ENCODE results near the gene S100A4.

The S100A4 gene

DNA sequence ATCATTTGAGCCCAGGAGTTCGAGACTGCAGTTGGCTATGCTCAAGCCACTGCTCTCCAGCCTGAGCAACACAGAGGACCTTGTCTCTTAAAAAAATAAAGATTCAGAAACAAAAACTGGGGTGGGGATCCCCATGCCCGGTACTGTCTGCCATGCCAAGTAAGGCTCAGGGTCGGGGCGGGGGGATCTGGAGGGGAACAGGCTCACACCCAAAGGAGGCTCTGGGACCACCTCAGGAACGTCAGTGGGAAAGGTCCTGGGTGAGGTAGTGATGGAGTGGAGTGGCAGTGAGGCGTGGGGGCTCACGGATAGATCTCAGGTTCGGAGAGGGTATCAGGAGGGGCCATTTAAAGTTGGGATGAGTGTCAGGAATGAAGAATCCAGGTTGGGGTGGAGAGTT is 765 bp upstream of the S100A4 start:
- Mint-ChIP-seq H3K27ac (peak overlapping the region; percentile 98), H3K9me3 (no peaks in the 10 kb centered on the region), H3K36me3 (peaks cover 47% of the 10 kb centered on the region), H3K4me3 (peak overlapping the region; percentile 99), H3K4me1 (peaks cover 75% of the 10 kb centered on the region)
- ATAC-seq (no peak), DNase-seq (ENCODE audit: low spot score in 2 of 2) (no peak)

DNA sequence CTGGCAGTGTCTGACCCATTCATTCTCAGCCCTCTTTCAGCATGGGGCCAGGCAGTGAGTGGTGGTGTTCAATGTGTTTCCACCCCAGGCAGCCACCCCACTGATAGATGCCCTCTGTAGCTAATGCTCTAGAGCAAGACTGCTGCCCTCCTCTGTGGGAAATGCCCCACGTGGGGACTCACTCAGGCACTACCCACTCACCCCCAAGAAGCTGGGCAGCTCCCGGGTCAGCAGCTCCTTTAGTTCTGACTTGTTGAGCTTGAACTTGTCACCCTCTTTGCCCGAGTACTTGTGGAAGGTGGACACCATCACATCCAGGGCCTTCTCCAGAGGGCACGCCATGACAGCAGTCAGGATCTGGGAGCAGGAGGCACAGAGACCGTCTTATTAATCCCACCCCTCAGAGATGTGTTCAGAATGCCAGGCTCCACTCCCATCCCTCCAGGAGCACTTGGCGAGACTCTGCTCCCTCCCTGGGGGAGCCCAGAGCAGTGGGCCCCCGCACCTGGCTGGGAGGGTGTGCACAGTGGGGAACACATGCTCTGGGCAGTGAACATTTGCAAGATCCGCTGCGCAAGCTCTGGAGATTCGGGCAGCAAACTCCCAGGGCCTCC is 1.0 kb downstream of the S100A4 start:
- no peaks in the 10 kb centered on the region for H3K9me3 Mint-ChIP-seq
- peaks cover 54% of the 10 kb centered on the region for H3K36me3 Mint-ChIP-seq
- H3K4me3 Mint-ChIP-seq = peak overlapping the region; percentile 99
- ATAC-seq (no peak), DNase-seq (ENCODE audit: low spot score in 2 of 2) (no peak)
- peaks cover 94% of the 10 kb centered on the region for H3K4me1 Mint-ChIP-seq
- H3K27ac Mint-ChIP-seq = peak overlapping the region; percentile 98

DNA sequence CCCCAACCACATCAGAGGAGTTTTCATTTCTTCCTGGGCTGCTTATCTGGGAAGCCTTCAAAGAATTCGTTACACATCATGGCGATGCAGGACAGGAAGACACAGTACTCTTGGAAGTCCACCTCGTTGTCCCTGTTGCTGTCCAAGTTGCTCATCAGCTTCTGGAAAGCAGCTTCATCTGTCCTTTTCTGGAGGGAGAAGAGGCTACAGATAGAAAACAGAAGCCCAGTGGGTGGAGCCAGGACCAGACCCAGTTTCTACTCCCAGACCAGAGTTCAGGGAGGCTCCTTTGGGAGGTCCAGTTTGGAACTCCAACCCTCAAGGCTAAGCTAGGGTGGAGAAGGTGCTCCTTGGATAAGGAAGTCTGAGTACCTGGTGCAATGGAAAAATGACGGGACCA is 1.9 kb downstream of the S100A4 start:
- peak overlapping the region; percentile 99 for H3K4me3 Mint-ChIP-seq
- no peaks in the 10 kb centered on the region for H3K9me3 Mint-ChIP-seq
- DNase-seq (ENCODE audit: low spot score in 2 of 2) (no peak), ATAC-seq (no peak)
- peak overlapping the region; percentile 98 for H3K27ac Mint-ChIP-seq
- peaks cover 94% of the 10 kb centered on the region for H3K4me1 Mint-ChIP-seq
- H3K36me3 Mint-ChIP-seq = peaks cover 54% of the 10 kb centered on the region

DNA sequence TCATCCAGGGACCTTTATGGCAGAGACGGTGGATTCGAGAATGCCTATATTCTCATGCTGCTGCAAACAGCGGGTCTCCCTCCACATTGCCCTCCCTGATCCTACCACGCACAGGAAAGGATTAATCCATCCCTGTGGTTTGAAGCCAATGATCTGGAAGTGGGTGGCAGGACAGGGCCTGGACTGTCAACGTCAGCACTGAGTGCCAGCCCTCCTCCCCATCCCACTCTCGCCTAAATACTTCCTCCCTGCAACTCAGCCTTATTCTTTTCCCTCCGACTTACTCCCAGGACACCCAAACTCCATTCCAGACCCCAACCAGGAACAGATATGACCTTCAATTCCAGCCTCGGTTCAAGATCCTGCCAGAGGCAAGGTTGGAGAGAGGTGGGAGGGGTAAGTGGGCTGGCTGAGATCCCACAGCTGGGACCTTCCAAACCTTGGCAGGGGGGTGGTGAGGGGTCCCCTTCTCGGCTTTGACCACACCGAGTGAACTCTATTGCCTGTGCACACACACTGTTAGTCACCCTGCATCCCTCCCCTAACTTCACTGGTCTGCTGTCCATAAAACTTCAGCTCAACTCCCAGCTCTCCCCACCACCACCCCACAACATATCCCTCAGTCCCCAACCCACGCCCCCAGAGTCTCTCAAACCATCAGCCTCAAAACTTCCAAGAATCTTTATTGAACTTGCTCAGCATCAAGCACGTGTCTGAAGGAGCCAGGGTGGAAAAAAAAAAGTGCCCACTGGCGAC is 2.5 kb downstream of the S100A4 start:
- DNase-seq (ENCODE audit: low spot score in 2 of 2) (no peak), ATAC-seq (no peak)
- H3K4me1 Mint-ChIP-seq = peaks cover 88% of the 10 kb centered on the region
- peaks cover 54% of the 10 kb centered on the region for H3K36me3 Mint-ChIP-seq
- peak overlapping the region; percentile 98 for H3K27ac Mint-ChIP-seq
- H3K9me3 Mint-ChIP-seq = no peaks in the 10 kb centered on the region
- peak overlapping the region; percentile 99 for H3K4me3 Mint-ChIP-seq

DNA sequence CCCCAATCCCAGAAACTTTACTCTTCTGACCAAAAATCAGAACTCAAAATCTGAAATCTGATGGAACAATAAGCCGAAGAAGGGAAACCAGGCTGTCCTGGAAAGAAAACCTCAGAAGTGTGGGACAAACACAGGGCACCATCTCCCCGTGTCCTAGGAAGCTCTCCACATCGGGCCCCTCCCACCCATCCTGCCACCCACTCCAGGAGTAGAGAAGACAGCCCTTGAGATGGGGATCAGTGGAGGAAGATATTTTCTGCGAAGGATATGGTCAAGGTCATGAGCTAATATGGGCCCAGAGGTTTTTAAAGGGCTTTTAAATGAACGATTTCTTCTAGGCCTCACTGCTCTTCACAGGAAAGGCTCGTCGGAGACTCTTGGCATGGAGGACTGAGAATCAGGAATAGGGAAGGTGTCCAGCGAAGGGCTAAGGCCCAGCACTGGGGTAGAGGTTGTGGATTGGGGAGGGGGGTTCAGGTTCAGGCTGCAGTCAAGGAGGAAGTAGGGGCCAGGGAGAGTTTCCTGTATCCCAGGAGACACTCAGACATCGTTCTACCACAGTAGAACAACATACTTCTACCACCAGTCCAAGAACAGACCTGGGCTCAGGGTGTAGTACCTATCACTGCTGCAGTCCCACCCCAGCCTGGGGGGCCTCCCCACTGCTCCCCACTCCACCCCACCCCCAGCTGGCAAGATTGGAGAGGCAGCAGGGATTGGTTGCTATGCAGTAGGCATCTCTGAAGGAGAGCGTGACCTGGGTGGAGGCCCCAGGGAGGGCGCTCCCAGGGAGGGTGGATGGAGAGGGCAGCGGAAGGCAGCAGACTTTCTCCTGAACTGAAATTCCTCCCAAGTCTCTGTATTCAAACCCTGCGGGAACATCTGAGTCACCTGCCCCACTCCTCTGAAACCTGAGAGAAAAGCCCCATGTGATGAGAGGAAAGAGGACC is 3.7 kb downstream of the S100A4 start:
- no peaks in the 10 kb centered on the region for H3K9me3 Mint-ChIP-seq
- peaks cover 83% of the 10 kb centered on the region for H3K4me1 Mint-ChIP-seq
- peaks cover 55% of the 10 kb centered on the region for H3K36me3 Mint-ChIP-seq
- H3K4me3 Mint-ChIP-seq = peak overlapping the region; percentile 99
- DNase-seq (ENCODE audit: low spot score in 2 of 2) (no peak), ATAC-seq (no peak)
- peak overlapping the region; percentile 98 for H3K27ac Mint-ChIP-seq

DNA sequence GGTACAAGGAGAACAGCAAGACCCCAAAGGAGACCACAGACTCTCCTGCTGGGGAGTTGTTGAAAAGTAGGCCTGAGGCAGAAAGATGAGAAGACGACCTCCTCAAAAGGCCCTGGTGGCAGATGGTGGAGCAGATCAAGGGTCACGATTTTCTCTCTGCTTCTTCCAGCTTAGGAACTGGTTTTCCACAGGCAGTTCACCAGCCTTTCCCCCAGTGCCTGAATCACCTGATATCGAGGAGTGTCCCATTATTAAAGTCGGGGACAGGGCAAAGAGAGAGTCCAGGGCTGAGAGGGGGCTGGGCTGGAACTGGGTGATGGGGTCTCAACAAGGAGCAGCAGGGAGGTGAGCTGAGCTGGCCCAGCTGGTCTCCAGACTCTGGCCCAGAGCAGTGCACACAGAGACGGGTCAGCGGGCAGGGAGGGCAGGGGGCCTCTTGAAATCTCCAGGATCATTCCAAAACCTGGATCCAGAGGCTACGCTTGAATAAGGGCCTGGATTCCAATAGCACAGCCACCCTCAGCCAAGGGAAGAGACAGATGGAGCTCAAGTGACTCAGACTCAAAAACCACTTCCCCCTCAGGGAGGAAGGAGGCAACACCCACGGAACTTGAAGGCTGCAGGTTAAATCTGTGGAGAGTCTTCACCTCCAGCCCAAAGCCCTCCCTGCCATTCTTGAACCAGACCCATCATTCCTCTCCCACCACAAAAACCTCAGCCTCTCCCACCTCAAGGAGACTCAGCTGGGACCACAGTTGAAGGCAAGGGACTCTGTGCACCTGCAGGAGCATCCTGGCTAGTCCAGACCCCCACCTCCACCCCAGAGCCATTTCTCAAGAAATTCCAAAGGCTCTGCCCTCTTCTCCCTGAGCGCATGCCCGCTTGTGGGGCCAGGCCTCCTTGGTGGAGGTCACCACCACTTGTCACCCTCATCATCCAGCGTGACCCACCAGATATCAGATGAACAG is 4.9 kb downstream of the S100A4 start, which contains the start of gene S100A5:
Gene S100A5 (minus strand): TSS at position 541 of the 968 bp plus-strand sequence. CDS start 743 bp downstream, outside the sequence.
- DNase-seq (ENCODE audit: low spot score in 2 of 2) (peak in 1 of 2 donors; percentile 67), ATAC-seq (no peak)
- Mint-ChIP-seq H3K4me3 (peak within 1 kb of the TSS; percentile 99), H3K36me3 (peaks cover 63% of the 10 kb centered on the region), H3K9me3 (no peaks in the 10 kb centered on the region), H3K27ac (peak within 1 kb of the TSS; percentile 98), H3K4me1 (peaks cover 81% of the 10 kb centered on the region)

DNA sequence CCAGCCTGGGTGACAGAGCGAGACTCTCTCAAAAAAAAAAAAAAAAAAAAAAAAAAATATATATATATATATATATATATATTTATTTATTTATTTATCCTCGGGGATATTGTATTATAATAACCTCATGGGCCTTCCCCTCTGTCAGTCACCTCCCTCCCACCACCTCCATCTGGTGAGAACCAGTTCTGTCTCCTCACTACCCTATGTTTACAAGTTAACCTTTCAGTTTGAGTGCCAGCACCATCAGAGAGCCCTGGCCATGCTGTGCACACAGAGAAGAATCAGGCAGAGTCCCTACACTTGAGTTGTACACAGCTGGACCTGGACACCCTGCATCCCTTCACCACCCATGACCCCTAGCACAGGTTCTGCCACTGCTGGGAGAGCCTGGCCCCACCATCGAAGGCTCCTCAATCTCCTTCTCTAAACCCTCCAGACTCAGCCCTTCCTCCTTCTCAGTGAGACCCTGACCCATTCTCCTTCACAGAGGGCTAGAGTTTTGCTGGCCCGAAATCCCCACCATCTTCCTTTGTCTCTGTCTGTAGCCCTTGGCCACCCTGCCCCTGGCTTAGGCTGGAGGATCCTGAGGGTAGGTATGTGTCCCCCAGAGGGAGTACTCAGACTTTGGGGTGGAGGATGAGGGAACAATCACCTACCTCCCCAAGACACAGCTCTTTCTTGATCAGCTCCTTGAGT is 6.1 kb downstream of the S100A4 start:
- Mint-ChIP-seq H3K4me3 (peak overlapping the region; percentile 99), H3K36me3 (peaks cover 63% of the 10 kb centered on the region), H3K4me1 (peaks cover 76% of the 10 kb centered on the region), H3K27ac (peak overlapping the region; percentile 98), H3K9me3 (no peaks in the 10 kb centered on the region)
- DNase-seq (ENCODE audit: low spot score in 2 of 2) = no peak
- no peak for ATAC-seq

DNA sequence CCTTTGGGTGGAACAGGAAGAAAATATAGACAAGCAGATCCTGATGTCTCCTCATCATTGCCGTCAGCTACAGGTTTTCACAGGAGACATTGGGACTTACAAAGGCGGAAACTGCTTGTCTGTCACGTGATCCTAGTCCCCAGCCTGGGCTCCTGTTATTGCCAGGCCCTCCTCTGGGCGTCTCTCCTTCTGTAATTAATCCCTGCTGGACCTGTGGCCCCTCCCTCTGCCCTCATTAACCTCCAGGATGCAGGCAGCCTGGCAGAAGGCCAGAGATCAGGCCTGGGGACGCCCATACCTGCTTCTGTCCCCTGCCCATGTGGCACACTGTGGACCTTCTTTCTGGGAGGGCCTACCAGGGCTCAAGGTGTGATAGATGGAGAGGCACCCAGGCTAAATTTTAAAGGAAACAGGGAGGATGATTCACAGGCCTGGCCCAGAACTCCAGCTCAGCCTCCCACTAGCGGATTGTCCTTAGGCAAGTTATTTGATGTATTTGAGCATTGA is 7.2 kb downstream of the S100A4 start:
- Mint-ChIP-seq H3K27ac (no peak overlapping the region), H3K4me3 (no peak overlapping the region), H3K4me1 (peaks cover 76% of the 10 kb centered on the region), H3K9me3 (no peaks in the 10 kb centered on the region), H3K36me3 (peaks cover 63% of the 10 kb centered on the region)
- no peak for DNase-seq (ENCODE audit: low spot score in 2 of 2)
- no peak for ATAC-seq

DNA sequence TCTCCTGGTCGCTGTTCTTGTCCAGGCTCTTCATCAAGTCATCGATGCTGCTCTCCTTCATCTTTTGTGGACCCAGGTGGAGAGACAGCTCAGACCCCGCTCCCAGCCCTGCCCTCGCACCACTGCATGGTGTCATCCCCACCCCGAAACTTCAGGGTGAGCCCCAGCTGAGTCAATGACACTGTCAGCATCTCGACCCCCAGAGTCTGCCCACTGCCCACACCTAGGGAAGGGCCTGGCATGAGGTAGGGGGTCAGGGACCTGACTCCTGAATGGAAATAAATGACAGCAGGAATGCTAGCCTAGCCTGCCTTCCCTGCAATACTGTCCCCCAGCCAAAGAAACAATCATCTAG is 8.3 kb downstream of the S100A4 start:
- peaks cover 59% of the 10 kb centered on the region for H3K36me3 Mint-ChIP-seq
- ATAC-seq = no peak
- H3K27ac Mint-ChIP-seq = peak overlapping the region; percentile 93
- H3K9me3 Mint-ChIP-seq = no peaks in the 10 kb centered on the region
- peak overlapping the region; percentile 85 for H3K4me3 Mint-ChIP-seq
- H3K4me1 Mint-ChIP-seq = peaks cover 76% of the 10 kb centered on the region
- no peak for DNase-seq (ENCODE audit: low spot score in 2 of 2)

DNA sequence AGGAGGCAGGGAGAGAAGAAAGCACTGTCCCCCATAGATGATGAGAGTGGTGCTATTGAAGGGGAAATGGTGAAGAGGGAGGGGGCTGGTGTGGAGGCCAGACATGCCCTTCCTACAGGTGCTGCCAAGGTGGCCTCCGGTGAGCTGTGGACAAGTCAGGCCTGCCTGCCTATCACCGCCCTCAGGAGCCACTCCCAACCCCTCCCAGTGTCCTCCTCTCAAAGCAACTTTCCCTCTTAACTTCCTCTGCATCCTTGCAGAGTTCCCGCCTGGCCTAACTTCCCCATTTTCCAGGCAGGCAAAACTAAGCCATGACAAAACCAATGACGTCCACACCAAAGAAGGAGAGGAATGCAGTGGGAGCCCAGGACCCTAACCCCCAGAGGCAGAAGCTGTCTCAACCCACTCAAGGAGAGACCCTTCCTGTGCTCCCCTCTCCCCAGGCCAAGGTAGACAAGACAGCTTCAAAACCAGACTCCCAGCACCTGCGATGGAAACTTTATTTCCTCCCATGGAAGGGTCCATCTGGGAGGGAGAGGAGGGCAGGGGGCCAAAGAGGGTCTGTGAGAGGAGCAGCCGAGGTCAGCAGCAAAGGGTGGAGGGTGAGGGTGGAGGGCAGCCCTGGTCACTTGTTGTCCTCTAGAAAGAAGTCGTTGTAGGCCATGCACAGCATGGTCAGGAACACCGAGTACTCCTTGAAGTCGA is 8.8 kb downstream of the S100A4 start:
- peaks cover 54% of the 10 kb centered on the region for H3K36me3 Mint-ChIP-seq
- DNase-seq (ENCODE audit: low spot score in 2 of 2) (no peak), ATAC-seq (no peak)
- no peaks in the 10 kb centered on the region for H3K9me3 Mint-ChIP-seq
- peak overlapping the region; percentile 93 for H3K27ac Mint-ChIP-seq
- peak overlapping the region; percentile 85 for H3K4me3 Mint-ChIP-seq
- peaks cover 76% of the 10 kb centered on the region for H3K4me1 Mint-ChIP-seq

DNA sequence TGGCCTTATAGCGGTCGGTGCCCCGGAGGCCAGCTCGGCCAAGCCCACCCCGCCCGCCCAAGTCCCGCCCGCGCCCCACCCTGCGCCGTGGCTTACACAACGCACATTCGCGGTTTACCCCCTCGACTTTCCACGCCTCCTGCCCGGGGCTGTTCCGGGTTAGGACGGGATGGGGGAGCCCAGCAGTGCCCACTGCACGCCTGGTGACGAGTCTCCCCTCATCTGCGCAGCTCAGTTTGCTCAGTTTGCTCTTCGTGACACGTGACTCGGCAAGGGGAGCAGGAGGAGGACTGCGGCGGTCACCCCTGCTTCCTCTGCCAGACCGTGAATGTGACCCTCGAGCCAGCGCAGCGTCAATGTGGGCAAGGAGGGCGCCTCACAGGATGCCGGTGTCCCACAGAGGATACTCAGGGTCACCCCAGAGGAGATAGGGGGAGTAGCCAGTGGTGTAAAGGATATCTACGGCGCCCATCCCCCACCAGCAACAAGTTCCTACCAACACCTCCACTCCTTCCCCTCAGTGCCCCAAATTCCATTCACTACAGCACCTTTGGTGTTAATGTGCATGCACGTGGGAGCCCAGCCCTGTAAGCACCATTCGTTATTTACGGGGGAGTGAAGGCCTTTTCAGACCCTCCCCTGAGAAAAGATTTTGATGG is 9.5 kb downstream of the S100A4 start:
- peak; percentile 57 to 90 for DNase-seq (ENCODE audit: low spot score in 2 of 2)
- H3K9me3 Mint-ChIP-seq = no peaks in the 10 kb centered on the region
- peak overlapping the region; percentile 85 for H3K4me3 Mint-ChIP-seq
- H3K27ac Mint-ChIP-seq = peak overlapping the region; percentile 93
- peak; percentile 83 for ATAC-seq
- H3K4me1 Mint-ChIP-seq = peaks cover 76% of the 10 kb centered on the region
- peaks cover 47% of the 10 kb centered on the region for H3K36me3 Mint-ChIP-seq

DNA sequence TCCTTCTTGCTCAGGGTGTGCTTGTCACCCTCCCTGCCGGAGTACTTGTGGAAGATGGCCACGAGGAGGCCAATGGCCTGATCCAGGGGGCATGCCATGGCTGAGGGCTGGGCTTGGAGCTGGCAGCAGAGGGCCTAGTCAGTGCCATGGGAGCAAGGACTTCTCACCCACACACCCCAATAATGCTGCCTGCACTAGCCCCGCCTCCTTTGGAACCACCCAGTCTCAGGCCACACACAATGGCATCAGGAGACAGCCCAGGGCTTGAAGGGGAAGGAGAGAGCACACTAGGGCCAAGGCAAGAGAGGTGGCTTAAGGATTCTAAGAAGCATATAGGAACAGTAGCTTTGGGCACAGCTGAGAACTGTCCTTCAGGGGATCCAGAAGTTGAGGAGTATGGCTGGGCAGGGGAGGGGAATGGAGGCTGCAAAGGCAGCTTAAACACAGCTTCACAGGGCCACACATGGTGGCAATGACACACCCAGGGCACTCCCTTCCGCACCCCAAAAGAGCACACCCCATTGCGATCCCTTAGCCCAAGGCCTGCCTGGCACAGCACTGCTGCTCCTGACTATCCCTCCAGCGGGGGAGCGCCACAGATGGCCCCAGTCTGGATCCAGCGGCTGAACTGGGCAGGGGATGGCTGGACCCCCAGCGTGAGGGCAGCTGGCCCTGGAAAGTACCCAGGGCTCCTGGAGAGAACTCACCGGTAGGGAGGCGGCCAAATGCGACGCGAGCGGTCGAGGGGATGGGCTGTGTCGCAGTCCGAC is 10.2 kb downstream of the S100A4 start, which contains the start of gene S100A6:
Gene S100A6 (minus strand): TSS at position 750 of the 770 bp plus-strand sequence. CDS start 652 bp downstream, at position 98.
- DNase-seq (ENCODE audit: low spot score in 2 of 2) = peak; percentile 24 to 72

More for the DNA sequence above, 10.2 kb downstream of the S100A4 start, which contains the start of gene S100A6:
- H3K36me3 Mint-ChIP-seq = peaks cover 41% of the 10 kb centered on the region
- no peaks in the 10 kb centered on the region for H3K9me3 Mint-ChIP-seq
- H3K4me3 Mint-ChIP-seq = peak within 1 kb of the TSS; percentile 85
- peak; percentile 62 for ATAC-seq
- peak within 1 kb of the TSS; percentile 93 for H3K27ac Mint-ChIP-seq
- H3K4me1 Mint-ChIP-seq = peaks cover 76% of the 10 kb centered on the region

Measured in stimulated activated effector memory CD8-positive, alpha-beta T cell treated with anti-CD3 and anti-CD28 coated beads, Interleukin-12 subunit alpha, Interleukin-12 subunit beta, amount 100 ng/mL, for 72 hours (primary cell).